ENCODE measurements around the gene CCDC142. TPM values are rescaled to one million over a fixed set of nuclear protein-coding genes. Genes with fewer than 3 reads are reported as not detected.

CCDC142 gene
- total and polyA plus RNA-seq, 10 of the 15 experiments (the other 5 are each of a cell fraction or from before 2014, with no cell fraction given): 0.93 to 16.9 (median 9.0) TPM

DNA sequence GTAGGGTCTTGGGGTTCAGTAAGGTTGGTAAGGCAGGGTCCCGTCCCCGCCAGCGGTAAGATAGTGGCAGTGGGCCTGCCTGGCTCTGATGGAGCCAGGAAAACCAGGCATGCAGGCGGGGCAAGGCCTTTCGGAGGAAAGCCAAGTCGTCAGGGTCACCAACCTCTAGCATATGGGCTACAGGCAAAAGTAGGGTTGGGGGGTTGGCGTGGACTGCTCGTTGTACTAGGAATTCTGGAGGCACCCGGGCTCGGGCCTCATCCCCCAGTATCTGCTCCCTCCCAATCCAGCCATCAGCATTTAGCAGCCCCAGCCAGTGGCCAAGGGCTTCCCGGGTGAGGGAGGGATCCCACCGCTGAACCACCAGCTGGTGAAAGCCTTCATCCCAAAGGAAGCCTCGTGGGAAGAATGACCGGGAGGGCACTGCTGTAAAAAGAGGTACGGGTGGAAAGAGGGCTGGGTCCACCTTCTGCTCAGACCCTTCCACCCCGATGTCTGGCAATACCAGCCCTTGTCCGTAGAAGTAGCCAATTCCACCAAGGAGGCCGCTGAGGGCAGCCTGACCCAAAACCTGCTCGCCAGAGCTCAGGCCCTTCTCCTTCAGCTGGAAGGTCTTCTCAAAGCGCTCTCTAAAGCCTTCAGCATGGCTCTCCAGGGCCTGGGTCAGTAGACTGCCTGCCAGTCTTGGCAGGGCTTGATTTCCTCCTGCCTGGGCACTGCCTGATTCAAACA lies 20.6 kb downstream of the CCDC142 start:
- H3K9ac ChIP-seq (ENCODE audit: control insufficient read depth, insufficient read depth, low read length): no peak overlapping the region
- H3K4me1 ChIP-seq (ENCODE audit: control insufficient read depth, insufficient read depth, low read length): peaks cover 7% of the 10 kb centered on the region
- RAD21 ChIA-PET (ENCODE audit: unreplicated experiment): no interaction called here
- H3K27me3 ChIP-seq (replicated peaks in 1 of 2; ENCODE audit: control insufficient read depth in 2 of 2, insufficient read depth in 2 of 2, low read length in 1 of 2): no peaks in the 10 kb centered on the region
- no peaks in the 10 kb centered on the region for H3K9me3 ChIP-seq (replicated peaks; ENCODE audit: control insufficient read depth, insufficient read depth, low read length)
- no peak overlapping the region for H3K27ac ChIP-seq (ENCODE audit: control insufficient read depth, insufficient read depth)
- peaks cover 2 to 4% of the 10 kb centered on the region in 2 experiments; a peak in 3 of 4 replicates for H3K36me3 ChIP-seq (ENCODE audit: control insufficient read depth in 2 of 2, insufficient read depth in 2 of 2, low read length in 1 of 2)
- POLR2A ChIA-PET: no interaction called here
- H3K4me3 ChIP-seq: no peak overlapping the region
- SMC1A ChIA-PET (ENCODE audit: uncharacterized antibody, unreplicated experiment): no interaction called here
- CTCF ChIA-PET: interaction anchor here (0.6 to 1.0 kb wide), 2 partner anchors 19 to 70 kb away, joined by 3 read pairs; no protein-coding TSS in a partner anchor
- WGBS (ENCODE audit: insufficient coverage, insufficient replicate concordance, low lambda C conversion rate, missing lambda C conversion rate): 95% methylated on average over 20 of the region's 20 CpGs
- no peak overlapping the region for H3K4me2 ChIP-seq (ENCODE audit: control insufficient read depth, insufficient read depth)
- intact Hi-C loops (cut with micrococcal nuclease; ENCODE audit: unreplicated experiment) (no loop called here), in situ Hi-C loops (cut with MboI) (no loop called here)
- TF ChIP-seq SMAD5 (IDR thresholded peaks at IDR 0.05; ENCODE audit: low read depth) (no peak), ASH2L (IDR thresholded peaks at IDR 0.05; ENCODE audit: borderline replicate concordance, low read depth) (no peak), RAD21 (IDR thresholded peaks at IDR 0.05; ENCODE audit: insufficient read depth, low read depth, low read length) (no peak), ZSCAN29 (IDR thresholded peaks at IDR 0.05) (no peak), RB1 (IDR thresholded peaks at IDR 0.05; ENCODE audit: borderline replicate concordance) (no peak), EGR1 (IDR thresholded peaks at IDR 0.05; ENCODE audit: borderline replicate concordance in 1 of 2, low read depth in 2 of 2, low read length in 2 of 2) (no peak), LARP7 (IDR thresholded peaks at IDR 0.05) (no peak), SIN3A (IDR thresholded peaks at IDR 0.05; ENCODE audit: low read depth, low read length) (no peak), JUND (IDR thresholded peaks at IDR 0.05; ENCODE audit: low read depth, low read length) (no peak), MYC (IDR thresholded peaks at IDR 0.05; ENCODE audit: insufficient read depth, insufficient read length, insufficient replicate concordance, low read length, severe bottlenecking) (no peak), CBX5 (IDR thresholded peaks at IDR 0.05; ENCODE audit: low read depth) (no peak), POU2F2 (IDR thresholded peaks at IDR 0.05; ENCODE audit: borderline replicate concordance, low read depth, low read length) (no peak), TCF3 (IDR thresholded peaks at IDR 0.05; ENCODE audit: borderline replicate concordance, insufficient read depth, low read depth, low read length) (no peak), ZBED1 (IDR thresholded peaks at IDR 0.05; ENCODE audit: borderline replicate concordance) (no peak)
- TF ChIP-seq, protein P1, sequence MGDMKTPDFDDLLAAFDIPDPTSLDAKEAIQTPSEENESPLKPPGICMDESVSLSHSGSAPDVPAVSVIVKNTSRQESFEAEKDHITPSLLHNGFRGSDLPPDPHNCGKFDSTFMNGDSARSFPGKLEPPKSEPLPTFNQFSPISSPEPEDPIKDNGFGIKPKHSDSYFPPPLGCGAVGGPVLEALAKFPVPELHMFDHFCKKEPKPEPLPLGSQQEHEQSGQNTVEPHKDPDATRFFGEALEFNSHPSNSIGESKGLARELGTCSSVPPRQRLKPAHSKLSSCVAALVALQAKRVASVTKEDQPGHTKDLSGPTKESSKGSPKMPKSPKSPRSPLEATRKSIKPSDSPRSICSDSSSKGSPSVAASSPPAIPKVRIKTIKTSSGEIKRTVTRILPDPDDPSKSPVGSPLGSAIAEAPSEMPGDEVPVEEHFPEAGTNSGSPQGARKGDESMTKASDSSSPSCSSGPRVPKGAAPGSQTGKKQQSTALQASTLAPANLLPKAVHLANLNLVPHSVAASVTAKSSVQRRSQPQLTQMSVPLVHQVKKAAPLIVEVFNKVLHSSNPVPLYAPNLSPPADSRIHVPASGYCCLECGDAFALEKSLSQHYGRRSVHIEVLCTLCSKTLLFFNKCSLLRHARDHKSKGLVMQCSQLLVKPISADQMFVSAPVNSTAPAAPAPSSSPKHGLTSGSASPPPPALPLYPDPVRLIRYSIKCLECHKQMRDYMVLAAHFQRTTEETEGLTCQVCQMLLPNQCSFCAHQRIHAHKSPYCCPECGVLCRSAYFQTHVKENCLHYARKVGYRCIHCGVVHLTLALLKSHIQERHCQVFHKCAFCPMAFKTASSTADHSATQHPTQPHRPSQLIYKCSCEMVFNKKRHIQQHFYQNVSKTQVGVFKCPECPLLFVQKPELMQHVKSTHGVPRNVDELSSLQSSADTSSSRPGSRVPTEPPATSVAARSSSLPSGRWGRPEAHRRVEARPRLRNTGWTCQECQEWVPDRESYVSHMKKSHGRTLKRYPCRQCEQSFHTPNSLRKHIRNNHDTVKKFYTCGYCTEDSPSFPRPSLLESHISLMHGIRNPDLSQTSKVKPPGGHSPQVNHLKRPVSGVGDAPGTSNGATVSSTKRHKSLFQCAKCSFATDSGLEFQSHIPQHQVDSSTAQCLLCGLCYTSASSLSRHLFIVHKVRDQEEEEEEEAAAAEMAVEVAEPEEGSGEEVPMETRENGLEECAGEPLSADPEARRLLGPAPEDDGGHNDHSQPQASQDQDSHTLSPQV (IDR thresholded peaks at IDR 0.05): no peak
- TF ChIP-seq, protein P2, sequence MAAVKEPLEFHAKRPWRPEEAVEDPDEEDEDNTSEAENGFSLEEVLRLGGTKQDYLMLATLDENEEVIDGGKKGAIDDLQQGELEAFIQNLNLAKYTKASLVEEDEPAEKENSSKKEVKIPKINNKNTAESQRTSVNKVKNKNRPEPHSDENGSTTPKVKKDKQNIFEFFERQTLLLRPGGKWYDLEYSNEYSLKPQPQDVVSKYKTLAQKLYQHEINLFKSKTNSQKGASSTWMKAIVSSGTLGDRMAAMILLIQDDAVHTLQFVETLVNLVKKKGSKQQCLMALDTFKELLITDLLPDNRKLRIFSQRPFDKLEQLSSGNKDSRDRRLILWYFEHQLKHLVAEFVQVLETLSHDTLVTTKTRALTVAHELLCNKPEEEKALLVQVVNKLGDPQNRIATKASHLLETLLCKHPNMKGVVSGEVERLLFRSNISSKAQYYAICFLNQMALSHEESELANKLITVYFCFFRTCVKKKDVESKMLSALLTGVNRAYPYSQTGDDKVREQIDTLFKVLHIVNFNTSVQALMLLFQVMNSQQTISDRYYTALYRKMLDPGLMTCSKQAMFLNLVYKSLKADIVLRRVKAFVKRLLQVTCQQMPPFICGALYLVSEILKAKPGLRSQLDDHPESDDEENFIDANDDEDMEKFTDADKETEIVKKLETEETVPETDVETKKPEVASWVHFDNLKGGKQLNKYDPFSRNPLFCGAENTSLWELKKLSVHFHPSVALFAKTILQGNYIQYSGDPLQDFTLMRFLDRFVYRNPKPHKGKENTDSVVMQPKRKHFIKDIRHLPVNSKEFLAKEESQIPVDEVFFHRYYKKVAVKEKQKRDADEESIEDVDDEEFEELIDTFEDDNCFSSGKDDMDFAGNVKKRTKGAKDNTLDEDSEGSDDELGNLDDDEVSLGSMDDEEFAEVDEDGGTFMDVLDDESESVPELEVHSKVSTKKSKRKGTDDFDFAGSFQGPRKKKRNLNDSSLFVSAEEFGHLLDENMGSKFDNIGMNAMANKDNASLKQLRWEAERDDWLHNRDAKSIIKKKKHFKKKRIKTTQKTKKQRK (IDR thresholded peaks at IDR 0.05; ENCODE audit: low read depth, low read length): no peak
- H2AFZ ChIP-seq (ENCODE audit: control insufficient read depth, low read depth, low read length): no peak overlapping the region
- FAIRE-seq (no peak), DNase-seq (ENCODE audit: low read depth, low spot score) (no peak), ATAC-seq (no peak)
- no peaks in the 10 kb centered on the region for H4K20me1 ChIP-seq (ENCODE audit: control insufficient read depth, insufficient read depth)
- no TSS peak for BruUV-seq (replicated peaks)
- H3K79me2 ChIP-seq (ENCODE audit: control insufficient read depth, insufficient read depth, low read length): peaks cover 29% of the 10 kb centered on the region

All from GM12878 (cell line).